Uterus (tissue), 4 donors: Measurements from ENCODE around the gene ATF5. TPM values are rescaled to one million over a fixed set of nuclear protein-coding genes. Genes with fewer than 3 reads are reported as not detected.

Experiments
- DNase-seq, 2 donors: peaks; one replicate each; pipeline ENCODE4 v3.0.0-alpha.2; 2019 to 2020
- H3K27ac ChIP-seq, 2 donors: fragments of 200-600 bp; sonication (generic); 1 replicate in 1 of 2; 2 replicates in 1 of 2; pipeline ENCODE4 v1.5.1; 2016 to 2018
- H3K27me3 ChIP-seq, 2 donors: fragments of 200-600 bp; sonication (generic); one replicate each; pipeline ENCODE4 v1.5.1; 2018 to 2019; ENCODE audit warnings: control low read depth in 1 of 2
- H3K36me3 ChIP-seq, 2 donors: fragments of 200-600 bp; sonication (generic); one replicate each; pipeline ENCODE4 v1.5.1; 2019; ENCODE audit warnings: control low read depth in 1 of 2
- H3K4me1 ChIP-seq, 2 donors: fragments of 200-600 bp; sonication (generic); one replicate each; pipeline ENCODE4 v1.5.1; 2018 to 2019; ENCODE audit warnings: control low read depth in 1 of 2
- H3K4me3 ChIP-seq, 2 donors: fragments of 200-600 bp; sonication (generic); 1 replicate in 1 of 2; 2 replicates in 1 of 2; pipeline ENCODE4 v1.5.1; 2018 to 2019; ENCODE audit warnings: mild to moderate bottlenecking in 1 of 2
- H3K9me3 ChIP-seq, 2 donors: fragments of 200-600 bp; sonication (generic); one replicate each; pipeline ENCODE4 v1.5.1; 2019; ENCODE audit warnings: control low read depth in 1 of 2
- CTCF ChIP-seq, 4 experiments: fragments of 200-600 bp in 2 of 4; fragments of 450-650 bp in 2 of 4; sonication (generic) in 2 of 4; IDR thresholded peaks; one replicate each; pipeline ENCODE4 v1.5.1; 2016 to 2019; ENCODE audit warnings: antibody characterized with exemption in 4 of 4, mild to moderate bottlenecking in 2 of 4, moderate library complexity in 1 of 4
- POLR2A ChIP-seq, 2 donors: fragments of 450-650 bp; IDR thresholded peaks; one replicate each; pipeline ENCODE4 v1.6.1; 2016; ENCODE audit warnings: antibody characterized with exemption in 2 of 2, mild to moderate bottlenecking in 1 of 2, moderate library complexity in 1 of 2
- intact Hi-C: fragments of 100-400 bp; cut with DNase I; formaldehyde crosslinking; loops from one replicate; pipeline ENCODE4 v1.15.1; 2023; ENCODE audit warnings: low total_unique reads
- total RNA-seq, 4 donors: library from RNA; depleted of rRNA in 3 of 4; stranded (reverse); fragments of >200 nt in 3 of 4; gene quantifications; one replicate each; pipeline versions ENCODE4 v1.1.0 to v1.2.4, GENCODE V29; 2014 to 2023
- donor health status: DM: yes; HTN: yes; CAD: no.

The ATF5 gene
- total RNA-seq, 4 donors from 2014 or later, result 2.1 to 10.0 (median 3.6) TPM; not detected in 1

- TF ChIP-seq CTCF (IDR thresholded peaks at IDR 0.05), result no peak
- TF ChIP-seq POLR2A (IDR thresholded peaks at IDR 0.05), result no peak
- intact Hi-C loops, result no loop called here
These were observed 47.2 kb upstream of the ATF5 start for GRCh38 chr19:49881672-49882394.

GRCh38 chr19:49882643-49883042 lies 46.4 kb upstream of the ATF5 start:
- no peaks in the 10 kb centered on the region for H3K27me3 ChIP-seq
- no peak for TF ChIP-seq CTCF (IDR thresholded peaks at IDR 0.05)
- no peak for TF ChIP-seq POLR2A (IDR thresholded peaks at IDR 0.05)
- no peak overlapping the region for H3K27ac ChIP-seq
- intact Hi-C loops, result no loop called here
- H3K4me1 ChIP-seq, result peaks cover 0 to 7% of the 10 kb centered on the region in 2 donors
- H3K36me3 ChIP-seq, result no peaks in the 10 kb centered on the region
- H3K4me3 ChIP-seq, result no peak overlapping the region
- no peaks in the 10 kb centered on the region for H3K9me3 ChIP-seq
- peak in 1 of 2 donors; percentile 15 for DNase-seq

More at GRCh38 chr19:49881672-49882394, 47.2 kb upstream of the ATF5 start:
- peaks cover 0 to 7% of the 10 kb centered on the region in 2 donors for H3K4me1 ChIP-seq
- H3K4me3 ChIP-seq, result no peak overlapping the region
- H3K27me3 ChIP-seq, result no peaks in the 10 kb centered on the region
- peak in 1 of 2 donors; percentile 14 for DNase-seq
- H3K27ac ChIP-seq, result no peak overlapping the region
- H3K36me3 ChIP-seq, result no peaks in the 10 kb centered on the region
- H3K9me3 ChIP-seq, result no peaks in the 10 kb centered on the region

GRCh38 chr19:49883094-49883493 lies 45.9 kb upstream of the ATF5 start:
- Histone ChIP-seq H3K36me3 (no peaks in the 10 kb centered on the region), H3K4me1 (peaks cover 0 to 7% of the 10 kb centered on the region in 2 donors), H3K9me3 (no peaks in the 10 kb centered on the region), H3K4me3 (no peak overlapping the region), H3K27me3 (no peaks in the 10 kb centered on the region), H3K27ac (no peak overlapping the region)
- TF ChIP-seq POLR2A (IDR thresholded peaks at IDR 0.05) (no peak), CTCF (IDR thresholded peaks at IDR 0.05) (no peak)
- intact Hi-C loops, result no loop called here
- DNase-seq, result no peak

- no peak for TF ChIP-seq POLR2A (IDR thresholded peaks at IDR 0.05)
- no peak for TF ChIP-seq CTCF (IDR thresholded peaks at IDR 0.05)
- no peaks in the 10 kb centered on the region for H3K36me3 ChIP-seq
- no peaks in the 10 kb centered on the region for H3K4me1 ChIP-seq
- intact Hi-C loops, result no loop called here
- DNase-seq, result peak in 1 of 2 donors; percentile 13
- no peak overlapping the region for H3K27ac ChIP-seq
- no peaks in the 10 kb centered on the region for H3K27me3 ChIP-seq
- no peak overlapping the region for H3K4me3 ChIP-seq
- no peaks in the 10 kb centered on the region for H3K9me3 ChIP-seq
These were observed 44.9 kb upstream of the ATF5 start for GRCh38 chr19:49884109-49884508.

GRCh38 chr19:49884760-49885159 lies 44.2 kb upstream of the ATF5 start:
- no peaks in the 10 kb centered on the region for H3K27me3 ChIP-seq
- no peak for DNase-seq
- H3K36me3 ChIP-seq, result no peaks in the 10 kb centered on the region
- H3K27ac ChIP-seq, result no peak overlapping the region
- H3K4me3 ChIP-seq, result no peak overlapping the region
- TF ChIP-seq POLR2A (IDR thresholded peaks at IDR 0.05) (no peak), CTCF (IDR thresholded peaks at IDR 0.05) (no peak)
- H3K9me3 ChIP-seq, result no peaks in the 10 kb centered on the region
- intact Hi-C loops, result no loop called here
- no peaks in the 10 kb centered on the region for H3K4me1 ChIP-seq
